ENCODE data around the gene SIPA1L3. TPM values are rescaled to one million over a fixed set of nuclear protein-coding genes. Genes with fewer than 3 reads are reported as not detected.
A peak's percentile ranks its signal among the peaks of the same experiment; 100 is the strongest.

SIPA1L3 gene
- total and polyA plus RNA-seq, 4 donors = 9.6 to 50.5 (median 27.6) TPM

DNA sequence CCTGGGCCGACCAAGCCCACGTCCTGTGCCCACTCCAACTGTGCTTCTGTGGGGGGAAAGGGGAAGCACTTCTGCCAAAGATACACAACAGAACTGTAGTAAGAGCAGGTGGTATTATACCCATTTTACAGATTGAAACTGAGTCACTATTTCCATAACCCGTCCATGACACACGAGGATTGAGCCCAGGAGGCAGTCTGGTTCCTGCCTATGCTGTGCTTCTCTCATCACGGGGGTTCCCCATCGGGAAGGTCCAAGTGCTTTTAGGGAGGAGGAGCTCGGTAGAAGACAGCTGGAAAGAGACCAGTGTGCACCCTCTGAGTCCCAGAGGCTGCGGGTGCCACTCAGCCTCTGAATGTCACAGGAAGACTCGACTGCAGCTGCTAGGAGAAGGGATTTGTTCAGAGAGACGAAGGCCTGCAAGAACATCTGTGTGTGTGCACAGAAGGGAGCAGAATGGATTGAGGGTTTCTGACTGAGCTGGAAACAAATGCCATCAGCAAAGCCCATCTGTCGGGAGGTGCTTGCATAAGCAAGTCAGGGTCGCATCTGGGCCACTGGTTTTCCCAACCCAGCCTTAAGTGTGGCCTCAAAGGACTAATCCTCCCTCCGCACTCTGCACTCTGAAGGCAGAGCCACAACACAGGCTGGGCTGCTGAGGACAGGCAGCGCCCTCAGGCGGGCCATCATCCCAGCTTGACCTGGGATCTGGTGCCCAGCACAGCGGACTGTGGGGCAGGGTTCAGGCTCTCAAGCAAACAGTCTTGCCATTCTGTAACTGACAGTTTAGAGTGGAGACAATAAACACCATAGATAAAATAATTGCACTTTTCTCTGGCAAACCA is 167.1 kb downstream of the SIPA1L3 start:
- Histone ChIP-seq H3K4me1 (ENCODE audit: control insufficient read depth in 5 of 5, insufficient read depth in 5 of 5, low read length in 5 of 5) (peaks cover 0 to 13% (median 0%) of the 10 kb centered on the region in 5 donors), H3K36me3 (ENCODE audit: control insufficient read depth in 4 of 4, insufficient read depth in 4 of 4, low read length in 4 of 4) (no peaks in the 10 kb centered on the region), H3K4me3 (no peak overlapping the region), H3K27ac (ENCODE audit: low read depth in 1 of 2, low read length in 1 of 2) (no peak overlapping the region), H3K27me3 (ENCODE audit: control insufficient read depth in 3 of 3, insufficient read depth in 3 of 3, low read length in 2 of 3) (no peaks in the 10 kb centered on the region), H3K9ac (ENCODE audit: insufficient read depth in 1 of 2, low read length in 2 of 2) (no peak overlapping the region), H3K9me3 (ENCODE audit: control insufficient read depth in 4 of 4, insufficient read depth in 3 of 4, low read length in 3 of 4) (peaks cover 0 to 2% (median 0%) of the 10 kb centered on the region in 4 donors)
- TF ChIP-seq, protein P1, sequence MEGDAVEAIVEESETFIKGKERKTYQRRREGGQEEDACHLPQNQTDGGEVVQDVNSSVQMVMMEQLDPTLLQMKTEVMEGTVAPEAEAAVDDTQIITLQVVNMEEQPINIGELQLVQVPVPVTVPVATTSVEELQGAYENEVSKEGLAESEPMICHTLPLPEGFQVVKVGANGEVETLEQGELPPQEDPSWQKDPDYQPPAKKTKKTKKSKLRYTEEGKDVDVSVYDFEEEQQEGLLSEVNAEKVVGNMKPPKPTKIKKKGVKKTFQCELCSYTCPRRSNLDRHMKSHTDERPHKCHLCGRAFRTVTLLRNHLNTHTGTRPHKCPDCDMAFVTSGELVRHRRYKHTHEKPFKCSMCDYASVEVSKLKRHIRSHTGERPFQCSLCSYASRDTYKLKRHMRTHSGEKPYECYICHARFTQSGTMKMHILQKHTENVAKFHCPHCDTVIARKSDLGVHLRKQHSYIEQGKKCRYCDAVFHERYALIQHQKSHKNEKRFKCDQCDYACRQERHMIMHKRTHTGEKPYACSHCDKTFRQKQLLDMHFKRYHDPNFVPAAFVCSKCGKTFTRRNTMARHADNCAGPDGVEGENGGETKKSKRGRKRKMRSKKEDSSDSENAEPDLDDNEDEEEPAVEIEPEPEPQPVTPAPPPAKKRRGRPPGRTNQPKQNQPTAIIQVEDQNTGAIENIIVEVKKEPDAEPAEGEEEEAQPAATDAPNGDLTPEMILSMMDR (IDR thresholded peaks at IDR 0.05; ENCODE audit: control extremely low read depth, extremely low read depth) = no peak
- DNase-seq (peak in 2 of 3 donors; percentile 20 to 41), ATAC-seq (ENCODE audit: insufficient read depth, low FRiP score) (no peak)
- WGBS, 2 donors = 84 to 86% methylated on average over 16 of the region's 16 CpGs

DNA sequence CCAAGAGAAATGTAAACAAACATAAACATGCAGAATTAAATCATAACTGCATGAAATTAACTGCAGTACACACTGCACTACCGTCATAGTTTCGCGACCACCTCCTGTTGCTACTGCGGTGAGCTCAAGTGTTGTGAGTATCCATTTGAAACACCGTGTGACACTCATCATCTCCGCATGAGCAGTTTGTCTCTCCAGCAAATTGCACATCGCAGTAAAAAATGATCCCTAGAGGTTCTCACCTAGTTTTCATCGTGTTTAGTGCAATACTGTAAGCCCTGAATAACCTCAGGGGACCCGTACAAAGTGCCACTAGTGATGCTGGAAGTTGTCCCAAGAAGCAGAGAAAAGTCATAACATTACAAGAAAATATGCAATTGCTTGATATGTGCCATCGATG is 169.3 kb downstream of the SIPA1L3 start:
- no peak overlapping the region for H3K27ac ChIP-seq (ENCODE audit: low read depth in 1 of 2, low read length in 1 of 2)
- ATAC-seq (ENCODE audit: insufficient read depth, low FRiP score) = no peak
- H3K27me3 ChIP-seq (ENCODE audit: control insufficient read depth in 3 of 3, insufficient read depth in 3 of 3, low read length in 2 of 3) = no peaks in the 10 kb centered on the region
- DNase-seq = no peak
- H3K9ac ChIP-seq (ENCODE audit: insufficient read depth in 1 of 2, low read length in 2 of 2) = no peak overlapping the region
- H3K4me1 ChIP-seq (ENCODE audit: control insufficient read depth in 5 of 5, insufficient read depth in 5 of 5, low read length in 5 of 5) = peaks cover 0 to 13% (median 4%) of the 10 kb centered on the region in 5 donors
- H3K4me3 ChIP-seq = no peak overlapping the region
- 95 to 97% methylated on average over 10 of the region's 10 CpGs for WGBS, 2 donors
- H3K9me3 ChIP-seq (ENCODE audit: control insufficient read depth in 4 of 4, insufficient read depth in 3 of 4, low read length in 3 of 4) = peaks cover 0 to 2% (median 0%) of the 10 kb centered on the region in 4 donors
- TF ChIP-seq, protein P1 (IDR thresholded peaks at IDR 0.05; ENCODE audit: control extremely low read depth, extremely low read depth) = no peak
- H3K36me3 ChIP-seq (ENCODE audit: control insufficient read depth in 4 of 4, insufficient read depth in 4 of 4, low read length in 4 of 4) = peaks cover 0 to 2% (median 0%) of the 10 kb centered on the region in 4 donors

DNA sequence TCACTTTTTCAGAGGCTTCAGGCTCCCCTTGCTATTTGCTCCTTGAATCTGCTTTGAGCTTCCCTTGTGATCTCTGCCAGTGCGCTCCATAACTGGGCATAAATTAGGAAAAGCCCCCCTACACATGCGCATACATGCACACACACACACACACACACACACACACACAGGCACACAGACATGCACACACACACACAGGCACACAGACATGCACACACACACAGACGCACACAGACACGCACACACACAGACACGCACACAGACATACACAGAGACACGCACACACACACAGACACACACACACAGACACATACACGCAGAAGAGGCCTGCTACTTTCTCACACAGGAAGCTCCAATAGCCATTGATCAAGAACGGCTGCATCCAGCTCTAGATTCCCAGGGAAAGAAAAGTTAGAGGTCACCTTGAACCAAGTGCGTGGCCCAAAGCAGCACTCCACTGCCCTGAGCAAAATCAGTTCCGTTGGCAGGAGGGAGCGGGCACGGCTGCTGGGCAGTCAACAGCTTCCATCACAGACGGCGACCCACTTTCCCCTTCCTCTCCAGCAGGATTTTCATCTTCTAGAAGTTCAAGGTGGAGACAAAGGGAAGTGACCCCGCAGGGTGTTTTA is 171.4 kb downstream of the SIPA1L3 start:
- TF ChIP-seq, protein P1 (IDR thresholded peaks at IDR 0.05; ENCODE audit: control extremely low read depth, extremely low read depth) = no peak
- H3K4me3 ChIP-seq = no peak overlapping the region
- DNase-seq (no peak), ATAC-seq (ENCODE audit: insufficient read depth, low FRiP score) (no peak)
- H3K9me3 ChIP-seq (ENCODE audit: control insufficient read depth in 4 of 4, insufficient read depth in 3 of 4, low read length in 3 of 4) = no peaks in the 10 kb centered on the region
- H3K36me3 ChIP-seq (ENCODE audit: control insufficient read depth in 4 of 4, insufficient read depth in 4 of 4, low read length in 4 of 4) = peaks cover 0 to 19% (median 0%) of the 10 kb centered on the region in 4 donors
- 95 to 96% methylated on average over 15 of the region's 15 CpGs for WGBS, 2 donors
- no peaks in the 10 kb centered on the region for H3K27me3 ChIP-seq (ENCODE audit: control insufficient read depth in 3 of 3, insufficient read depth in 3 of 3, low read length in 2 of 3)
- H3K27ac ChIP-seq (ENCODE audit: low read depth in 1 of 2, low read length in 1 of 2) = no peak overlapping the region
- no peak overlapping the region for H3K9ac ChIP-seq (ENCODE audit: insufficient read depth in 1 of 2, low read length in 2 of 2)
- H3K4me1 ChIP-seq (ENCODE audit: control insufficient read depth in 5 of 5, insufficient read depth in 5 of 5, low read length in 5 of 5) = peaks cover 0 to 4% (median 0%) of the 10 kb centered on the region in 5 donors

Data from lung (tissue), 12 donors.